Spinal cord (tissue), 10 donors: ENCODE results near the gene TNK2. TPM values are rescaled to one million over a fixed set of nuclear protein-coding genes. Genes with fewer than 3 reads are reported as not detected.

ENCODE experiments used
- DNase-seq, 6 donors: peaks; one replicate each; pipeline versions ENCODE4 v3.0.0 to v3.0.0-alpha.2; 2013 to 2015; ENCODE audit warnings: low spot score in 6 of 6, low read depth in 4 of 6
- H3K27ac ChIP-seq: one replicate; pipeline ENCODE4 v1.5.1; 2013; ENCODE audit warnings: low read depth, low read length, control low read depth
- H3K27me3 ChIP-seq: one replicate; pipeline ENCODE4 v1.6.1; 2013; ENCODE audit warnings: low read length; ENCODE audit not compliant: control insufficient read depth, insufficient read depth
- H3K36me3 ChIP-seq: one replicate; pipeline ENCODE4 v1.6.1; 2013; ENCODE audit warnings: low read length; ENCODE audit not compliant: control insufficient read depth, insufficient read depth
- H3K4me1 ChIP-seq: one replicate; pipeline ENCODE4 v1.6.1; 2013; ENCODE audit warnings: low read length; ENCODE audit not compliant: control insufficient read depth, insufficient read depth
- H3K4me3 ChIP-seq: one replicate; pipeline ENCODE4 v1.5.1; 2013; ENCODE audit warnings: low read depth, low read length, control low read depth
- H3K9me3 ChIP-seq: one replicate; pipeline ENCODE4 v1.6.1; 2013; ENCODE audit warnings: low read length; ENCODE audit not compliant: control insufficient read depth, insufficient read depth
- WGBS: methylation state at CpG from one replicate; pipeline ENCODE4 v1.1.5; 2013; ENCODE audit warnings: missing lambda C conversion rate; ENCODE audit not compliant: insufficient coverage; 5-methylcytosine and 5-hydroxymethylcytosine counted together
- polyA plus RNA-seq, 2 donors: library from polyadenylated mRNA; unstranded; fragments of 120-200 nt; gene quantifications; one replicate each; pipeline ENCODE4 v1.2.1, GENCODE V29; 2013; ENCODE audit not compliant: insufficient read length in 2 of 2
- total RNA-seq, 2 donors: library from RNA; depleted of rRNA in 1 of 2; stranded (reverse); fragments of 120-200 nt in 1 of 2; fragments of >200 nt in 1 of 2; gene quantifications; one replicate each; pipeline versions ENCODE4 v1.2.3 to v1.2.4, GENCODE V29; 2013 to 2014
- donor health status: healthy.

TNK2 gene
- total and polyA plus RNA-seq, 4 donors, result 16.1 to 229 (median 128) TPM

- Histone ChIP-seq H3K4me1 (peaks cover 90% of the 10 kb centered on the region), H3K27ac (peak overlapping the region; percentile 93), H3K4me3 (peak overlapping the region; percentile 63)
Observed at GRCh38 chr3:195893916-195894465, 14.4 kb downstream of the TNK2 start.

GRCh38 chr3:195893516-195893915, 14.8 kb downstream of the TNK2 start:
- peak overlapping the region; percentile 53 for H3K4me3 ChIP-seq
- H3K36me3 ChIP-seq, result peaks cover 21% of the 10 kb centered on the region
- peak in 2 of 6 donors; percentile 70 to 79 for DNase-seq
- 16% methylated on average over 4 of the region's 4 CpGs for WGBS
- H3K27ac ChIP-seq, result peak overlapping the region; percentile 93
- no peaks in the 10 kb centered on the region for H3K27me3 ChIP-seq
- no peaks in the 10 kb centered on the region for H3K9me3 ChIP-seq
- peaks cover 93% of the 10 kb centered on the region for H3K4me1 ChIP-seq

More at GRCh38 chr3:195893916-195894465, 14.4 kb downstream of the TNK2 start:
- no peak for DNase-seq
- 63% methylated on average over 8 of the region's 8 CpGs for WGBS
- no peaks in the 10 kb centered on the region for H3K9me3 ChIP-seq
- no peaks in the 10 kb centered on the region for H3K27me3 ChIP-seq
- peaks cover 19% of the 10 kb centered on the region for H3K36me3 ChIP-seq

GRCh38 chr3:195893044-195893395, 15.3 kb downstream of the TNK2 start:
- H3K4me1 ChIP-seq, result peaks cover 95% of the 10 kb centered on the region
- peak overlapping the region; percentile 93 for H3K27ac ChIP-seq
- H3K36me3 ChIP-seq, result peaks cover 25% of the 10 kb centered on the region
- H3K4me3 ChIP-seq, result peak overlapping the region; percentile 53
- peak in 2 of 6 donors; percentile 80 to 88 for DNase-seq
- no peaks in the 10 kb centered on the region for H3K9me3 ChIP-seq
- 7% methylated on average over 6 of the region's 9 CpGs for WGBS
- no peaks in the 10 kb centered on the region for H3K27me3 ChIP-seq

- WGBS, result 13% methylated on average over 23 of the region's 35 CpGs
- H3K4me1 ChIP-seq, result peaks cover 90% of the 10 kb centered on the region
- H3K4me3 ChIP-seq, result peak overlapping the region; percentile 53
- peak overlapping the region; percentile 93 for H3K27ac ChIP-seq
- H3K9me3 ChIP-seq, result no peaks in the 10 kb centered on the region
- H3K27me3 ChIP-seq, result no peaks in the 10 kb centered on the region
- DNase-seq, result peak in 4 of 6 donors; percentile 72 to 95 (median 89)
- H3K36me3 ChIP-seq, result peaks cover 31% of the 10 kb centered on the region
Observed at GRCh38 chr3:195892105-195893043, 16.0 kb downstream of the TNK2 start.

- Histone ChIP-seq H3K27me3 (no peaks in the 10 kb centered on the region), H3K36me3 (peaks cover 36% of the 10 kb centered on the region), H3K9me3 (no peaks in the 10 kb centered on the region), H3K4me3 (peak overlapping the region; percentile 53), H3K27ac (peak overlapping the region; percentile 93), H3K4me1 (peaks cover 86% of the 10 kb centered on the region)
- no peak for DNase-seq
- WGBS, result 37% methylated on average over 18 of the region's 19 CpGs
Observed at GRCh38 chr3:195891431-195892104, 16.8 kb downstream of the TNK2 start.

- H3K4me1 ChIP-seq, result peaks cover 88% of the 10 kb centered on the region
- peak overlapping the region; percentile 52 for H3K27ac ChIP-seq
- DNase-seq, result peak in 2 of 6 donors; percentile 35 to 74
- H3K36me3 ChIP-seq, result peaks cover 53% of the 10 kb centered on the region
- peak overlapping the region; percentile 53 for H3K4me3 ChIP-seq
- no peaks in the 10 kb centered on the region for H3K27me3 ChIP-seq
- WGBS, result 10% methylated on average over 8 of the region's 8 CpGs
- no peaks in the 10 kb centered on the region for H3K9me3 ChIP-seq
Observed at GRCh38 chr3:195889870-195890295, 18.5 kb downstream of the TNK2 start.

GRCh38 chr3:195888981-195889869, 19.1 kb downstream of the TNK2 start:
- no peak for DNase-seq
- H3K27me3 ChIP-seq, result no peaks in the 10 kb centered on the region
- H3K36me3 ChIP-seq, result peaks cover 60% of the 10 kb centered on the region
- 45% methylated on average over 21 of the region's 26 CpGs for WGBS
- H3K27ac ChIP-seq, result peak overlapping the region; percentile 52
- peak overlapping the region; percentile 53 for H3K4me3 ChIP-seq
- H3K9me3 ChIP-seq, result no peaks in the 10 kb centered on the region
- H3K4me1 ChIP-seq, result peaks cover 85% of the 10 kb centered on the region

- Histone ChIP-seq H3K36me3 (peaks cover 69% of the 10 kb centered on the region), H3K9me3 (no peaks in the 10 kb centered on the region), H3K27me3 (no peaks in the 10 kb centered on the region), H3K27ac (no peak overlapping the region), H3K4me3 (peak overlapping the region; percentile 9), H3K4me1 (peaks cover 77% of the 10 kb centered on the region)
- DNase-seq, result no peak
- WGBS, result 83% methylated on average over 13 of the region's 18 CpGs
Observed at GRCh38 chr3:195888311-195888761, 20.0 kb downstream of the TNK2 start.

GRCh38 chr3:195887670-195888069, 20.7 kb downstream of the TNK2 start:
- peaks cover 72% of the 10 kb centered on the region for H3K4me1 ChIP-seq
- WGBS, result 95% methylated on average over 30 of the region's 36 CpGs
- H3K27ac ChIP-seq, result no peak overlapping the region
- H3K27me3 ChIP-seq, result no peaks in the 10 kb centered on the region
- H3K4me3 ChIP-seq, result no peak overlapping the region
- peaks cover 75% of the 10 kb centered on the region for H3K36me3 ChIP-seq
- DNase-seq, result no peak
- no peaks in the 10 kb centered on the region for H3K9me3 ChIP-seq
